ENCODE results near the gene PDE4B. TPM values are rescaled to one million over a fixed set of nuclear protein-coding genes. Genes with fewer than 3 reads are reported as not detected.

PDE4B gene
- total and polyA plus RNA-seq, 2 of the 13 experiments (the other 11 are each of a cell fraction or from before 2014, with no cell fraction given): not detected

DNA sequence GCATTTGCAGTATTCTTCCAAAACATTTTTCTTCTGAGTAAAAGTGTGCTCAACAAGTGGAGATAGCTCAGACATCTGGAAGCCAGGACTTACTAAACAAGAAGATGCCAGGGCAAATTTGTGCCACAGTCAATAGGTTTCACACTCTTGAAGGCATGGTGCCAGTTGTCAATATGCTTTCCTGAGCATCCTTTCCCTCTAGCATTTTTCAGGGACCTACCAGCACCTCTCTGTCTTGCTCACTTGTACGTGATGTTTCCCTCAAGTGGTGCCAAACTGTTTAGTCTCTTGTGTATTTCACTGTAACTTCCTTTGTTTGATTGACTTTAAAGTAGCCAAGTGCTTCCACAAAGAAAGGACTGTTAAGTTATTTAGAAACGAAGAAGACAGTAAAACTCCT is 547.2 kb downstream of the PDE4B start:
- no peaks in the 10 kb centered on the region for H3K4me1 ChIP-seq (ENCODE audit: insufficient read depth, low read length)
- no peak overlapping the region for H3K27ac ChIP-seq (ENCODE audit: extremely low read length, insufficient read depth, low read length)
- in situ Hi-C loops (cut with HindIII; ENCODE audit: extremely low pct_ligation_motif_present, low pct_unique_long_range_greater_than_20kb): no loop called here
- DNase-seq (ENCODE audit: low spot score) (no peak), ATAC-seq (no peak), FAIRE-seq (no peak)
- H3K4me3 ChIP-seq (replicated peaks in 1 of 3; ENCODE audit: insufficient read depth in 1 of 3, low read depth in 2 of 3, low read length in 3 of 3): no peak overlapping the region
- no peaks in the 10 kb centered on the region for H4K20me1 ChIP-seq (ENCODE audit: insufficient read depth, low read length)
- H3K9me3 ChIP-seq (ENCODE audit: low read length): no peaks in the 10 kb centered on the region
- H3K4me2 ChIP-seq (ENCODE audit: low read depth, low read length): no peak overlapping the region
- no peaks in the 10 kb centered on the region for H3K79me2 ChIP-seq (ENCODE audit: insufficient read depth, low read length)
- intact Hi-C loops (cut with micrococcal nuclease; ENCODE audit: unreplicated experiment): no loop called here
- WGBS (ENCODE audit: low lambda C conversion rate): 14% methylated on average over 2 of the region's 2 CpGs
- no peak overlapping the region for H3K9ac ChIP-seq (ENCODE audit: insufficient read depth, low read depth, low read length)
- H3K36me3 ChIP-seq (replicated peaks in 1 of 2; ENCODE audit: control insufficient read depth in 1 of 2, insufficient read depth in 2 of 2, low read length in 2 of 2): no peaks in the 10 kb centered on the region
- BruUV-seq (replicated peaks): no TSS peak
- no peak for TF ChIP-seq HDAC1 (CRISPR knock-in tag; IDR thresholded peaks at IDR 0.05)
- no peak for TF ChIP-seq ZNF441 (CRISPR knock-in tag; IDR thresholded peaks at IDR 0.05; ENCODE audit: borderline replicate concordance)
- TF ChIP-seq ZNF326 (CRISPR knock-in tag; IDR thresholded peaks at IDR 0.05; ENCODE audit: borderline replicate concordance): no peak
- TF ChIP-seq ZNF503 (CRISPR knock-in tag; IDR thresholded peaks at IDR 0.05): no peak
- TF ChIP-seq ZNF335 (CRISPR knock-in tag; IDR thresholded peaks at IDR 0.05): no peak
- TF ChIP-seq, protein P1, sequence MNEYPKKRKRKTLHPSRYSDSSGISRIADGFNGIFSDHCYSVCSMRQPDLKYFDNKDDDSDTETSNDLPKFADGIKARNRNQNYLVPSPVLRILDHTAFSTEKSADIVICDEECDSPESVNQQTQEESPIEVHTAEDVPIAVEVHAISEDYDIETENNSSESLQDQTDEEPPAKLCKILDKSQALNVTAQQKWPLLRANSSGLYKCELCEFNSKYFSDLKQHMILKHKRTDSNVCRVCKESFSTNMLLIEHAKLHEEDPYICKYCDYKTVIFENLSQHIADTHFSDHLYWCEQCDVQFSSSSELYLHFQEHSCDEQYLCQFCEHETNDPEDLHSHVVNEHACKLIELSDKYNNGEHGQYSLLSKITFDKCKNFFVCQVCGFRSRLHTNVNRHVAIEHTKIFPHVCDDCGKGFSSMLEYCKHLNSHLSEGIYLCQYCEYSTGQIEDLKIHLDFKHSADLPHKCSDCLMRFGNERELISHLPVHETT (CRISPR knock-in tag; conservative IDR thresholded peaks at IDR 0.05): no peak
- TF ChIP-seq ZNF557 (CRISPR knock-in tag; IDR thresholded peaks at IDR 0.05): no peak
- TF ChIP-seq NFE2L2 (IDR thresholded peaks at IDR 0.05; ENCODE audit: low read length): no peak
- TF ChIP-seq, protein P2, sequence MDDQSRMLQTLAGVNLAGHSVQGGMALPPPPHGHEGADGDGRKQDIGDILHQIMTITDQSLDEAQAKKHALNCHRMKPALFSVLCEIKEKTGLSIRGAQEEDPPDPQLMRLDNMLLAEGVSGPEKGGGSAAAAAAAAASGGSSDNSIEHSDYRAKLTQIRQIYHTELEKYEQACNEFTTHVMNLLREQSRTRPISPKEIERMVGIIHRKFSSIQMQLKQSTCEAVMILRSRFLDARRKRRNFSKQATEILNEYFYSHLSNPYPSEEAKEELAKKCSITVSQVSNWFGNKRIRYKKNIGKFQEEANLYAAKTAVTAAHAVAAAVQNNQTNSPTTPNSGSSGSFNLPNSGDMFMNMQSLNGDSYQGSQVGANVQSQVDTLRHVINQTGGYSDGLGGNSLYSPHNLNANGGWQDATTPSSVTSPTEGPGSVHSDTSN (CRISPR knock-in tag; IDR thresholded peaks at IDR 0.05; ENCODE audit: borderline replicate concordance): no peak
- H3K27me3 ChIP-seq (ENCODE audit: control insufficient read depth in 1 of 2, insufficient read depth in 2 of 2, low read length in 2 of 2): no peaks in the 10 kb centered on the region
- ChIA-PET CTCF (ENCODE audit: low intra/inter-chr PET ratio, low total read pairs) (no interaction called here), POLR2A (no interaction called here)
- H2AFZ ChIP-seq (ENCODE audit: low read length): no peak overlapping the region

All from HepG2 (cell line).